Caco-2 (cell line): ENCODE results near the gene CETP. TPM values are rescaled to one million over a fixed set of nuclear protein-coding genes. Genes with fewer than 3 reads are reported as not detected.

Source experiments
- BruUV-seq: library from RNA; stranded (reverse); fragments of 400-500 nt; replicated peaks from 2 replicates; lab custom pipeline; 2021; lab: Mats Ljungman, UMichigan
- CTCF ChIA-PET: fragments of 300-600 bp; sonication (Branson Sonifier 250); formaldehyde crosslinking; loops from one replicate; lab custom pipeline; 2022; ENCODE audit warnings: antibody characterized with exemption; lab: Charles Lee
- POLR2A ChIA-PET: fragments of 300-600 bp; sonication (Branson Sonifier 250); formaldehyde crosslinking; loops from one replicate; lab custom pipeline; 2022; ENCODE audit warnings: antibody characterized with exemption; lab: Charles Lee
- DNase-seq, 2 experiments: peaks; one replicate each; pipeline versions ENCODE4 v3.0.0 to v3.0.0-alpha.2; 2020 to 2022
- H3K27me3 ChIP-seq: replicated peaks from 2 replicates; pipeline ENCODE4 v1.6.0; 2011; ENCODE audit warnings: low read length; ENCODE audit not compliant: control insufficient read depth, insufficient read depth
- H3K36me3 ChIP-seq: 2 replicates; pipeline ENCODE4 v1.5.1; 2011; ENCODE audit warnings: low read length; ENCODE audit not compliant: control insufficient read depth, insufficient read depth
- H3K4me1 ChIP-seq: fragments of 250-450 bp; sonication (Bioruptor Pico); 2 replicates; pipeline ENCODE4 v1.5.1; 2020; ENCODE audit warnings: mild to moderate bottlenecking
- H3K4me3 ChIP-seq: 2 replicates; pipeline ENCODE4 v1.5.1; 2011; ENCODE audit warnings: low read depth, mild to moderate bottlenecking, control low read depth, low read length
- H3K9me3 ChIP-seq: fragments of 250-450 bp; sonication (Bioruptor Pico); 2 replicates; pipeline ENCODE4 v1.5.1; 2020; ENCODE audit warnings: mild to moderate bottlenecking, moderate library complexity
- H3K27ac Mint-ChIP-seq: one replicate; pipeline ENCODE4 v1.8.0; 2022; ENCODE audit warnings: mixed read lengths; ENCODE audit not compliant: unreplicated experiment
- H3K27me3 Mint-ChIP-seq: one replicate; pipeline ENCODE4 v1.8.0; 2022; ENCODE audit warnings: mixed read lengths; ENCODE audit not compliant: insufficient read depth, unreplicated experiment
- H3K36me3 Mint-ChIP-seq: one replicate; pipeline ENCODE4 v1.8.0; 2022; ENCODE audit warnings: mild to moderate bottlenecking, mixed read lengths; ENCODE audit not compliant: insufficient read depth, unreplicated experiment
- H3K4me1 Mint-ChIP-seq: one replicate; pipeline ENCODE4 v1.8.0; 2022; ENCODE audit warnings: low read depth, mixed read lengths; ENCODE audit not compliant: unreplicated experiment
- H3K4me3 Mint-ChIP-seq: one replicate; pipeline ENCODE4 v1.8.0; 2022; ENCODE audit warnings: mild to moderate bottlenecking, moderate library complexity, mixed read lengths; ENCODE audit not compliant: unreplicated experiment
- H3K9me3 Mint-ChIP-seq: one replicate; pipeline ENCODE4 v1.8.0; 2022; ENCODE audit warnings: mixed read lengths; ENCODE audit not compliant: unreplicated experiment
- intact Hi-C: fragments of 100-400 bp; cut with micrococcal nuclease; formaldehyde crosslinking; loops from one replicate; pipeline ENCODE4 v1.10.0; 2022; ENCODE audit not compliant: unreplicated experiment
- total RNA-seq: library from RNA; stranded (reverse); gene quantifications from 2 replicates; pipeline ENCODE4 v1.2.3, GENCODE V29; 2022
- TF ChIP-seq, protein P1 (sequence below), 2 experiments: fragments of 200-600 bp in 1 of 2; IDR thresholded peaks; 1 replicate in 1 of 2; 2 replicates in 1 of 2; pipeline versions ENCODE4 v1.5.1 to v1.8.0; 2011 to 2022; ENCODE audit warnings: antibody characterized with exemption in 1 of 2, control low read depth in 1 of 2, inconsistent platforms in 1 of 2, low read depth in 1 of 2, low read length in 1 of 2, mild to moderate bottlenecking in 1 of 2, moderate library complexity in 1 of 2; ENCODE audit not compliant: insufficient read depth in 1 of 2, severe bottlenecking in 1 of 2, unreplicated experiment in 1 of 2

Gene CETP
- total RNA-seq, 1 experiment from 2014 or later: not detected

DNA sequence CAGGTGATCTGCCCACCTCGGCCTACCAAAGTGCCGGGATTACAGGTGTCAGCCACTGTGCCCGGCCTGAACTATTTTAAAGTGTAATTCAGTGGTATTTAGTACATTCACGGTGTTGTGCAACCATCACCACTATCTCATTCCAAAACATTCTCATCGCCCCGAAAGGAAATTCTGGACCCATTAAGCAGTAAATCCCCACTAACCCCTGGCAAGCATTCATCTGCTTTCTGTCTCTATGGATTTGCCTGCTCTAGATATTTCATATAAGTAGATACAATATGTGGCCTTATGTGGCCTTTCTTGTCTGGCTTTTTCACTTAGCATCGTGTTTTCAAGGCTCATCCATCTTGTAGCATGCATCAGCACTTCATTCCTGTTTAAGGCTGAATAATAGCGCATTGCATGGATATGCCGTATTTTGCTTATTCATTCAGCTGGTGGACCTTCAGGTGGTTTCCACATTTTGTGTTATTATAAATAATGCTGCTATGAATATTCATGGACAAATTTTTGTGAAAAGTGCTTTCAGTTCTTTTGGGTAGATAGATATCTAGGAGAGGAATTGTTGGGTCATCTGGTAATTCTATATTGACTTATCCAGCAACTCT is 38.2 kb upstream of the CETP start:
- H3K9me3 Mint-ChIP-seq: no peaks in the 10 kb centered on the region
- H3K27me3 Mint-ChIP-seq: no peaks in the 10 kb centered on the region
- Histone ChIP-seq H3K36me3 (no peaks in the 10 kb centered on the region), H3K27me3 (no peaks in the 10 kb centered on the region), H3K9me3 (no peaks in the 10 kb centered on the region), H3K4me3 (no peak overlapping the region), H3K4me1 (peaks cover 50% of the 10 kb centered on the region)
- intact Hi-C loops: no loop called here
- DNase-seq: no peak
- BruUV-seq: no TSS peak
- H3K4me1 Mint-ChIP-seq: peaks cover 32% of the 10 kb centered on the region
- TF ChIP-seq, protein P1, sequence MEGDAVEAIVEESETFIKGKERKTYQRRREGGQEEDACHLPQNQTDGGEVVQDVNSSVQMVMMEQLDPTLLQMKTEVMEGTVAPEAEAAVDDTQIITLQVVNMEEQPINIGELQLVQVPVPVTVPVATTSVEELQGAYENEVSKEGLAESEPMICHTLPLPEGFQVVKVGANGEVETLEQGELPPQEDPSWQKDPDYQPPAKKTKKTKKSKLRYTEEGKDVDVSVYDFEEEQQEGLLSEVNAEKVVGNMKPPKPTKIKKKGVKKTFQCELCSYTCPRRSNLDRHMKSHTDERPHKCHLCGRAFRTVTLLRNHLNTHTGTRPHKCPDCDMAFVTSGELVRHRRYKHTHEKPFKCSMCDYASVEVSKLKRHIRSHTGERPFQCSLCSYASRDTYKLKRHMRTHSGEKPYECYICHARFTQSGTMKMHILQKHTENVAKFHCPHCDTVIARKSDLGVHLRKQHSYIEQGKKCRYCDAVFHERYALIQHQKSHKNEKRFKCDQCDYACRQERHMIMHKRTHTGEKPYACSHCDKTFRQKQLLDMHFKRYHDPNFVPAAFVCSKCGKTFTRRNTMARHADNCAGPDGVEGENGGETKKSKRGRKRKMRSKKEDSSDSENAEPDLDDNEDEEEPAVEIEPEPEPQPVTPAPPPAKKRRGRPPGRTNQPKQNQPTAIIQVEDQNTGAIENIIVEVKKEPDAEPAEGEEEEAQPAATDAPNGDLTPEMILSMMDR (IDR thresholded peaks at IDR 0.05; ENCODE audit: insufficient read depth in 1 of 2, low read depth in 1 of 2, low read length in 1 of 2, severe bottlenecking in 1 of 2, unreplicated experiment in 1 of 2): no peak
- CTCF ChIA-PET: no interaction called here
- peak overlapping the region; percentile 33 for H3K27ac Mint-ChIP-seq
- POLR2A ChIA-PET: no interaction called here
- peak overlapping the region; percentile 37 for H3K4me3 Mint-ChIP-seq
- H3K36me3 Mint-ChIP-seq: peaks cover 8% of the 10 kb centered on the region

- POLR2A ChIA-PET: no interaction called here
- H3K36me3 ChIP-seq: no peaks in the 10 kb centered on the region
- BruUV-seq: no TSS peak
- no peak for DNase-seq
- TF ChIP-seq, protein P1 (IDR thresholded peaks at IDR 0.05; ENCODE audit: insufficient read depth in 1 of 2, low read depth in 1 of 2, low read length in 1 of 2, severe bottlenecking in 1 of 2, unreplicated experiment in 1 of 2): no peak
- no peaks in the 10 kb centered on the region for H3K9me3 ChIP-seq
- H3K27me3 ChIP-seq: no peaks in the 10 kb centered on the region
- CTCF ChIA-PET: interaction anchor here (0.7 kb wide), 1 partner anchor 39 kb away, joined by 6 read pairs; no protein-coding TSS in a partner anchor
- Mint-ChIP-seq H3K27me3 (no peaks in the 10 kb centered on the region), H3K4me1 (no peaks in the 10 kb centered on the region), H3K27ac (no peak overlapping the region), H3K4me3 (no peak overlapping the region), H3K9me3 (no peaks in the 10 kb centered on the region), H3K36me3 (peaks cover 18% of the 10 kb centered on the region)
- intact Hi-C loops: no loop called here
- no peak overlapping the region for H3K4me3 ChIP-seq
- H3K4me1 ChIP-seq: peaks cover 25% of the 10 kb centered on the region
Observed at GRCh38 chr16:56927471-56927870, 34.3 kb upstream of the CETP start.

GRCh38 chr16:56929639-56930038 is 32.1 kb upstream of the CETP start:
- POLR2A ChIA-PET: no interaction called here
- H3K36me3 ChIP-seq: 0 out of 2 replicates have a peak, but pooled peaks cover 1% of the 10 kb centered on the region
- H3K27ac Mint-ChIP-seq: peak overlapping the region; percentile 50
- H3K4me3 ChIP-seq: no peak overlapping the region
- peaks cover 40% of the 10 kb centered on the region for H3K36me3 Mint-ChIP-seq
- no peaks in the 10 kb centered on the region for H3K9me3 Mint-ChIP-seq
- BruUV-seq: no TSS peak
- no peak overlapping the region for H3K4me3 Mint-ChIP-seq
- CTCF ChIA-PET: no interaction called here
- no peaks in the 10 kb centered on the region for H3K27me3 Mint-ChIP-seq
- TF ChIP-seq, protein P1 (IDR thresholded peaks at IDR 0.05; ENCODE audit: insufficient read depth in 1 of 2, low read depth in 1 of 2, low read length in 1 of 2, severe bottlenecking in 1 of 2, unreplicated experiment in 1 of 2): no peak
- no peaks in the 10 kb centered on the region for H3K27me3 ChIP-seq
- H3K4me1 Mint-ChIP-seq: no peaks in the 10 kb centered on the region
- intact Hi-C loops: no loop called here
- DNase-seq: no peak
- H3K9me3 ChIP-seq: no peaks in the 10 kb centered on the region
- H3K4me1 ChIP-seq: peaks cover 23% of the 10 kb centered on the region
